HL-60/S4 treated with retinoic acid at 250 ng/mL for 4 days and 3 days (cell line): ENCODE data around the gene PEX14.
"Not testable (repeated sequence)": the region's sequence is repeated elsewhere in the genome, so short reads cannot be mapped to it uniquely, and the experiment has no call there.

Source experiments
- in situ Hi-C: fragments of 300-500 bp; cut with MboI; formaldehyde crosslinking; loops from 2 replicates; pipeline ENCODE4 v1.7.0; 2022; ENCODE audit warnings: low sequenced_read_pairs

Gene PEX14

GRCh38 chr1:10450156-10450814, 24.5 kb upstream of the PEX14 start:
- in situ Hi-C loops: no loop called here

DNA sequence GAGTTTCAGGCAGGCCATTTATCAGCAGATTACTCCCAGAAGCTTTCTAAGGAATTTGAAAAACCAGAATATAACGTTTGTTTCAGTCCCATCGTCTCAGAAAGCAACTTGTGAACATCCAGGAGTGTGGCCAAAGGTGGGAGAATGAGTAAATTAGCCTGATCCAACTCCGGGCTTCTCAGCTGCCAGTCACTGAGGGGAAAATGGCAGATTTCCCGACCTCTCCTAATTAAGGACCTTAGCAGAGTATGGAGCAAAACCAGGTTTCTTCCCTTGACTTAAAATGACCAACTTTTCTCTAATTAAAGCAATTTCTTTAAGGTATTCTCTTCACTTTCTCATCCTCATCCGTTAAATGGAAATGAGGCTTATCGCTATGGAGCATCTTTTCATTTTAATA, 23.9 kb upstream of the PEX14 start:
- in situ Hi-C loops: no loop called here

GRCh38 chr1:10451287-10451686, 23.5 kb upstream of the PEX14 start:
- in situ Hi-C loops: no loop called here

DNA sequence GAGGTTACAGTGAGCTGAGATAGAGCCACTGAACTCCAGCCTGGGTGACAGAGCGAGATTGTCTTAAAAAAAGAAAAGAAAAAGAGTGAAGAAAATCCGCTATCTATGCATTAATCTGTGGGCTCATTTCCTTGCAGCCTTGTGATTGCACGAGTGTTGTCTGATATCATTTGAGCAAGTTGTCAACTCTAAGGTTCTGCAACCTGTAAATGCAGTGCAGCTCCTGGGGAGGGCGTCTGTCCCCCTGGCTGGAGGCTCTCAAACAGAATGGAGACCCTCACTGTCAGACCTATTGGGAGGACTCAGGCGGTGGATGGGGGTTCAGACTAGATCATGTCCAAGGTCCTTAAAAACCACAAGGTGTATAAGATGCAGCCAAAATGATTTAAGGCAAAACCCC, 18.7 kb upstream of the PEX14 start:
- in situ Hi-C loops: no loop called here

DNA sequence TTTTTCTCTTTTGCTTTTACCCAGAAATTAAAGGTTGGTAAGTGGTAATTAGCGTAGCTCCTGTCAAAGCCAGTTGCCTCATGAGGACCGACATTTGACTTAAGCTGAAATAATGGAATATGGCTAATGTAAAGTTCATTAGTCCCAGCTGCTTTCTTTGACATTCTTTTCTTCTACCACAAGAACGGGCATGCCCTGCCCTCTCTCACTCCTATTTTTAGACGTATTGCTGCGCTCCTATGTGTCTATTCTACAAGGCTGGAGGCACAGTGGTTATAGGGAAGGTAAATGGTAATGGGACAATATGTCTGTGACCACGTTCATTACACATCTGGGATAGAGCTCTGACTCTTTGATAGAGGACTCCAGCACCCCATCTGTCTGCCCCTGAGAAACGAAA, 18.1 kb upstream of the PEX14 start:
- in situ Hi-C loops: no loop called here

DNA sequence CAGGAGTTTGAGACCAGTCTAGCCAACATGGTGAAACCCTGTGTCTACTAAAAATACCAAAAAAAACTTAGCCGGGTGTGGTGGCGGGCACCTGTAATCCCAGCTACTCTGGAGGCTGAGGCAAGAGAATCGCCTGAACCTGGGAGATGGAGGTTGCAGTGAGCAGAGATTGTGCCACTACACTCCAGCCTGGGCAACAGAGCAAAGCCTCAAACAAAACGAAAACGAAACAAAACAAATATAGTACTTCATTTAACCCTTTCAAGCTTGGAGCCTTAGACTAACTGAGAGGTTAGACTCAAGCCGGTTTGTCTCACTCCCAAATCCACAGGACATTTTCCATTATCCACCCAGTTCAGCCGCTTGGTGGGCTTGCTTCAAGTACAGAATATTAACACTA, 17.3 kb upstream of the PEX14 start:
- in situ Hi-C loops: not testable (repeated sequence)

GRCh38 chr1:10457875-10458274, 16.9 kb upstream of the PEX14 start:
- in situ Hi-C loops: no loop called here

GRCh38 chr1:10459184-10459583, 15.6 kb upstream of the PEX14 start:
- in situ Hi-C loops: no loop called here

DNA sequence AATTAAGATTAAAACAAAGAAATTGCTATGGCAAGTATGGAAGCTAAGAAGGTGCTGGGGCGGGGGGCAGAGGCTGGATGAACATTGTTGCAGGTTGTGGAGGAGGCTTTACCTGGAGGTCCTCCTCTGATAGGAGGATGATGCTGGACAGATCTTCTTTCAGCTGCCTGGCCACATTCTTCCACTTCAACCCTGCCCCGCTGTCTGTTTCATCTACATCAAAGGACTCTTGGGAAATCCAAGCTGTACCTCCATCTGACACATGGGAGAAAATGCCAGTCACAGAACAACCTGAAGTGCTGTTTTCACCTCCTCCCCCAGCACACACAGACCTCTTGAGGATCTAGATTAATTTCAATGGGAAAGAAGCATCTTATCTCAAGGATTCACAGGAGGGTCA, 7.7 kb upstream of the PEX14 start:
- in situ Hi-C loops: no loop called here

DNA sequence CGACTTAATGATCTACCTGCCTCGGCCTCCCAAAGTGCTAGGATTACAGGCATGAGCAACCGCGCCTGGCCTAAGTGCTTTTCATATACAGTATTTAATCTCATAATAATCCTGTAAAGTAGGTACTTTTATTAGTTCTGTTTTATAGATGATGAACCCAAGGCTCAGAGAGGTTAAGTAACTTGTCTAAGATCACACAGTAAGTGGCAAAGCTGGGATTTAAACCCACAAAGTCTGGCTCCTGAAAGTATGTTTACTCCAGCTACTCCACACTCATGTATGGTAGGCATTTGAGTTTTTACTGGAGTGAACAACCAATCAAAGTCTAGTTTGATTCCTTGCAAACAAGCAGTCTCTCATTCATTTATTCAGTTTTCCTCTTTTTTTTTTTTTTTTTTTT, 4.7 kb upstream of the PEX14 start:
- in situ Hi-C loops: no loop called here

- in situ Hi-C loops: no loop called here
Measured at GRCh38 chr1:10471411-10472219, 3.1 kb upstream of the PEX14 start.

DNA sequence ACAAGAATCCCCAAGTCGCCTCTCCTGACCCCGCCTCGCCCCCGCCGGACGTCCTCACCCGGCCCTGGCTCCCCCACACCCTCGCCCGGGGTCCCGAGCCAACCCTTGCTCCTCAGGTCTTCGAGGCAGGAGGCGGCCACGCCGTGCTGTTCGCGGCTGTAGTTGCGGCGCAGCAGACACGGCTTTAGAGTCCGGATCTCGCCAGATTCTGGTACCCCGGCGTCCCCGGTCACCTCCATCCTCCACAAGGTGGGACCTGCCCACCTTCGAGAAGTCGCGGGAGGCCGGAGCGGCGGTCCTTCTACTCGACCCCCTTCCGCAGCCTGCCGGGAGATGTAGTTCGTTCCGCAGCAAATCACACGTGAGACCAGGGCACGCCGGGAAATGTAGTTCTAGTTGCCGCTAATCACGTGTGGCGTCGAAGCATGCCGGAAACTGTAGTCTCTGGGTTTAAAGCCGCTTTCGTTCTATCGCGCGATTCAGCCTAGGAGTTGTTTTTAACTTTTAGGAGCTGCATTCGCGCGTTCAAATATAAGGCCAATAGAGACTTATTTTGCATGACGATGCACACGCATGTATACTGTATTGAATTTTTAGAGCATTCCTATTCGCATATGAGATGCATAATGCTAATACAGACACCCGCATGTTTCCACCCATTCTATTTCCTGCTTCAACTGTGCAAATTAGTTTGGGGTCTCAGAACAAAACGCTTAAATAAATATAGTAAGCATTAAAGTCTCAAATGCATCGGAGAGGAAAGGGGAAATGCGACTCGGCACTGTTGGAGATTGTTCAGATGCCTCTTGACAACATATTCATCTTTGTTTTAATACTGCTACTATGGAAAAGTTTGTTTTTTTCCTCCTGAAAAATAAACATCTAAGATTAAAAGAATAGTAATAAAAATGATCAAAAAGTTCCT, 2.3 kb upstream of the PEX14 start, which contains the start of gene DFFA:
Gene DFFA (minus strand): TSS at position 310 of the 925 bp plus-strand sequence. CDS start 71 bp downstream, at position 239.
- in situ Hi-C loops: no loop called here

- in situ Hi-C loops: no loop called here
Measured at GRCh38 chr1:10473145-10473765, 1.5 kb upstream of the PEX14 start.

- in situ Hi-C loops: not testable (repeated sequence)
Measured at GRCh38 chr1:10474309-10474612, 489 bp upstream of the PEX14 start.

GRCh38 chr1:10475510-10475909, 760 bp downstream of the PEX14 start:
- in situ Hi-C loops: no loop called here

DNA sequence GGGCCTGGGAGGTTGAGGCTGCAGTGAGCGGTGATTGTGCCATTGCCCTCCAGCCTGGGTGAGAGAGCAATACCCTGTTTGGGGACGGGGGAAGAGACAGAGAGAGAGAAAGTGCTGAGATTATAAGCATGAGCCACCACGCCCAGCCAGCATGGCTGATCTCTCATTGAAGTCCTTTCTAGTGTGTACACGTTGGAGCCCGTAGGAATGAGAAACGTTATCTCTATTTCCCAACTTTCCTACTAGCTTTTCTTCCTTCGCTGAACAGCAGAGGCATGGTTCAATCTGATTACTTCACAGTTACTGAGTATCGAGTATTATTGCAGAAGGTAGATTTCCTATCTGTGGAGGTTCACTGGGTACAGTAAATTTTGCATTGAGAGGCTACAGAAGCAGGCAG, 4.5 kb downstream of the PEX14 start:
- in situ Hi-C loops: no loop called here

GRCh38 chr1:10480614-10481013, 5.9 kb downstream of the PEX14 start:
- in situ Hi-C loops: no loop called here

GRCh38 chr1:10484521-10484920, 9.8 kb downstream of the PEX14 start:
- in situ Hi-C loops: no loop called here

DNA sequence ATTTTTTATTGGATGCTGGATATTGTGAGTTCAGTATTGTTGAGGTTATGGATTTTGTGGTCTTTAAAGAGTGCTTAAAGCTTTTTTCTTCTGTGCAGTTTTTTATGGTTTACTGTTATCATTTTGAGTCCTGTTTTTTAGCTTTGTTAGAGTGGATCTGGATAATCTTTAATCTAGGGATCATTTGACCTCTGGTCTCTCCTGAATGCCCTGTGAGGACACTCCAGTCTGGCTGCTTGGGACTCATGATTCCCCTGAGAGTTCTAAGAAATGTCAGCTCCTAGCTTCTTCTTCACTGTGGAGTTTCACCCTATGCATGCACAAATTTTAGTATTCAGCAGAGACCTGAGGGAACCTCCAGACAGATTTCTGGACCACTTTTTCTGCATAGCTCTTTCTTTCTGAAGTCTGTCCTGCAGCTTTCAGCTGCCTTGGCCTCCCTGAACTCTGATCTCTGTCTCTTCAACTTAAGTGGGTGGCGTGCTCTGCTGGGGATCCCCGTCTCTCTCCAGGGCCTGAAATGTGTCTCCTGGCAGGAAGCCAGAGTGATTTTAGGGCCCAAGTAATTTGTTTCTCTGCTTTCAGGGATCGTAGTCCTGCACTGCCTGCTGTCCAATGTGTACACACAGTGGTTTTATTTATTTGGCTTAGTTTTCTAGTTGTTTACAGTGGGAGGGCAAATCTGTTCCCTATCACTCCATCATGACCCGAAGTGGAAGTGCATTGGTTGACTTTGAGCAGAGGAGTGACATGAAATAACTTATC, 14.7 kb downstream of the PEX14 start:
- in situ Hi-C loops: no loop called here

- in situ Hi-C loops: no loop called here
Measured at GRCh38 chr1:10490286-10490970, 15.7 kb downstream of the PEX14 start.
